ENCODE results near the gene BCL7B. TPM values are rescaled to one million over a fixed set of nuclear protein-coding genes. Genes with fewer than 3 reads are reported as not detected.

Gene BCL7B
- total and polyA plus RNA-seq, 2 of the 13 experiments (the other 11 are each of a cell fraction or from before 2014, with no cell fraction given) = 24.3 to 38.2 TPM

GRCh38 chr7:73504017-73504416, 53.5 kb downstream of the BCL7B start (continued):
- TF ChIP-seq NR2F2 (IDR thresholded peaks at IDR 0.05; ENCODE audit: borderline replicate concordance, low read depth) (no peak), SNAPC4 (CRISPR knock-in tag; IDR thresholded peaks at IDR 0.05) (no peak), CERS6 (CRISPR knock-in tag; IDR thresholded peaks at IDR 0.05) (no peak), NFAT5 (CRISPR knock-in tag; IDR thresholded peaks at IDR 0.05) (no peak), ETV6 (CRISPR knock-in tag; conservative IDR thresholded peaks at IDR 0.05) (no peak), ZMYM4 (CRISPR knock-in tag; IDR thresholded peaks at IDR 0.05) (no peak), RAD51 (IDR thresholded peaks at IDR 0.05; ENCODE audit: borderline replicate concordance) (no peak), ZNF713 (CRISPR knock-in tag; IDR thresholded peaks at IDR 0.05) (no peak), ZNF441 (CRISPR knock-in tag; IDR thresholded peaks at IDR 0.05; ENCODE audit: borderline replicate concordance) (no peak), ZNF607 (CRISPR knock-in tag; IDR thresholded peaks at IDR 0.05; ENCODE audit: borderline replicate concordance) (no peak)
- TF ChIP-seq, protein P1, sequence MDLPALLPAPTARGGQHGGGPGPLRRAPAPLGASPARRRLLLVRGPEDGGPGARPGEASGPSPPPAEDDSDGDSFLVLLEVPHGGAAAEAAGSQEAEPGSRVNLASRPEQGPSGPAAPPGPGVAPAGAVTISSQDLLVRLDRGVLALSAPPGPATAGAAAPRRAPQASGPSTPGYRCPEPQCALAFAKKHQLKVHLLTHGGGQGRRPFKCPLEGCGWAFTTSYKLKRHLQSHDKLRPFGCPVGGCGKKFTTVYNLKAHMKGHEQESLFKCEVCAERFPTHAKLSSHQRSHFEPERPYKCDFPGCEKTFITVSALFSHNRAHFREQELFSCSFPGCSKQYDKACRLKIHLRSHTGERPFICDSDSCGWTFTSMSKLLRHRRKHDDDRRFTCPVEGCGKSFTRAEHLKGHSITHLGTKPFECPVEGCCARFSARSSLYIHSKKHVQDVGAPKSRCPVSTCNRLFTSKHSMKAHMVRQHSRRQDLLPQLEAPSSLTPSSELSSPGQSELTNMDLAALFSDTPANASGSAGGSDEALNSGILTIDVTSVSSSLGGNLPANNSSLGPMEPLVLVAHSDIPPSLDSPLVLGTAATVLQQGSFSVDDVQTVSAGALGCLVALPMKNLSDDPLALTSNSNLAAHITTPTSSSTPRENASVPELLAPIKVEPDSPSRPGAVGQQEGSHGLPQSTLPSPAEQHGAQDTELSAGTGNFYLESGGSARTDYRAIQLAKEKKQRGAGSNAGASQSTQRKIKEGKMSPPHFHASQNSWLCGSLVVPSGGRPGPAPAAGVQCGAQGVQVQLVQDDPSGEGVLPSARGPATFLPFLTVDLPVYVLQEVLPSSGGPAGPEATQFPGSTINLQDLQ (CRISPR knock-in tag; IDR thresholded peaks at IDR 0.05) = no peak
